HepG2 (cell line): Measurements from ENCODE around the gene LMX1B. TPM values are rescaled to one million over a fixed set of nuclear protein-coding genes. Genes with fewer than 3 reads are reported as not detected.

ENCODE experiments used
- ATAC-seq: fragments of 200-7000 bp; cut with Tn5 transposase; 3 replicates; pipeline ENCODE4 v1.9.1; 2020; ENCODE audit warnings: mild to moderate bottlenecking, moderate library complexity
- BruUV-seq: library from RNA; stranded (reverse); fragments of 400-500 nt; replicated peaks from 2 replicates; lab custom pipeline; 2021; lab: Mats Ljungman, UMichigan
- CTCF ChIA-PET: fragments of 300-600 bp; formaldehyde crosslinking; extraction: SDS; loops from one replicate; lab custom pipeline; 2021; ENCODE audit warnings: low total read pairs, inconsistent platforms, low intra/inter-chr PET ratio; lab: Yijun Ruan, JAX
- POLR2A ChIA-PET: fragments of 350-600 bp; sonication (Branson Sonifier 250); formaldehyde crosslinking; loops from one replicate; lab custom pipeline; 2020; ENCODE audit warnings: antibody characterized with exemption, inconsistent platforms; lab: Yijun Ruan, JAX
- DNase-seq: peaks from one replicate; pipeline ENCODE4 v3.0.0-alpha.2; 2015; ENCODE audit warnings: low spot score
- FAIRE-seq: peaks from 3 replicates; lab custom pipeline; 2011; peaks lifted over from hg19 to GRCh38; lab: Jason Lieb, UNC
- H2AFZ ChIP-seq: one replicate; pipeline ENCODE4 v1.6.1; 2011; ENCODE audit warnings: low read length, inconsistent platforms
- H3K27ac ChIP-seq: fragments of 300-600 bp; 3 replicates; pipeline ENCODE4 v1.8.0; 2011; ENCODE audit warnings: mixed run types, mild to moderate bottlenecking, mixed read lengths, low read length, inconsistent platforms; ENCODE audit not compliant: insufficient read depth; ENCODE audit errors: extremely low read length
- H3K27me3 ChIP-seq, 2 experiments: fragments of 200-600 bp in 1 of 2; 2 replicates in 1 of 2; 3 replicates in 1 of 2; pipeline versions ENCODE4 v1.6.0 to v1.8.0; 2011; ENCODE audit warnings: low read length in 2 of 2, mild to moderate bottlenecking in 2 of 2, moderate library complexity in 2 of 2, inconsistent platforms in 1 of 2; ENCODE audit not compliant: insufficient read depth in 2 of 2, control insufficient read depth in 1 of 2
- H3K36me3 ChIP-seq, 2 experiments: fragments of 200-600 bp in 1 of 2; replicated peaks in 1 of 2; 2 replicates in 1 of 2; 3 replicates in 1 of 2; pipeline versions ENCODE4 v1.5.1 to v1.8.0; 2011; ENCODE audit warnings: low read length in 2 of 2, inconsistent platforms in 1 of 2; ENCODE audit not compliant: insufficient read depth in 2 of 2, control insufficient read depth in 1 of 2
- H3K4me1 ChIP-seq: 2 replicates; pipeline ENCODE4 v1.5.1; 2012; ENCODE audit warnings: low read length, inconsistent platforms; ENCODE audit not compliant: insufficient read depth
- H3K4me2 ChIP-seq: 2 replicates; pipeline ENCODE4 v1.6.0; 2011; ENCODE audit warnings: low read depth, low read length, inconsistent platforms
- H3K4me3 ChIP-seq, 3 experiments: fragments of 200-600 bp in 1 of 3; sonication (generic), shearing (Covaris generic) in 1 of 3; replicated peaks in 1 of 3; 2 replicates each; pipeline ENCODE4 v1.5.1; 2011 to 2016; ENCODE audit warnings: low read length in 3 of 3, inconsistent platforms in 2 of 3, low read depth in 2 of 3, mild to moderate bottlenecking in 2 of 3, control low read depth in 1 of 3, mixed read lengths in 1 of 3; ENCODE audit not compliant: insufficient read depth in 1 of 3
- H3K79me2 ChIP-seq: one replicate; pipeline ENCODE4 v1.6.1; 2011; ENCODE audit warnings: low read length, inconsistent platforms; ENCODE audit not compliant: insufficient read depth
- H3K9ac ChIP-seq: 2 replicates; pipeline ENCODE4 v1.6.0; 2011; ENCODE audit warnings: mild to moderate bottlenecking, low read depth, low read length, inconsistent platforms; ENCODE audit not compliant: insufficient read depth
- H3K9me3 ChIP-seq: 2 replicates; pipeline ENCODE4 v1.5.1; 2012; ENCODE audit warnings: mild to moderate bottlenecking, low read length
- H4K20me1 ChIP-seq: 2 replicates; pipeline ENCODE4 v1.6.0; 2011; ENCODE audit warnings: inconsistent platforms, mild to moderate bottlenecking, low read length, moderate library complexity; ENCODE audit not compliant: insufficient read depth
- HNF4A ChIP-seq: sonication (generic); formaldehyde crosslinking; IDR thresholded peaks from 2 replicates; pipeline ENCODE4 v1.4.0; 2020; ENCODE audit warnings: missing genetic modification reagents
- IKZF4 ChIP-seq: sonication (generic); formaldehyde crosslinking; IDR thresholded peaks from 2 replicates; pipeline ENCODE4 v1.5.1; 2020; ENCODE audit warnings: borderline replicate concordance, mild to moderate bottlenecking, low read depth, missing genetic modification reagents; ENCODE audit errors: not compliant biosample characterization
- PCBP1 ChIP-seq: fragments of 200-400 bp; formaldehyde crosslinking; IDR thresholded peaks from 2 replicates; pipeline ENCODE4 v1.6.1; 2017; ENCODE audit warnings: mild to moderate bottlenecking, low read depth, low read length, borderline replicate concordance
- RFXANK ChIP-seq: IDR thresholded peaks from 2 replicates; pipeline ENCODE4 v1.6.1; 2016
- TBX2 ChIP-seq: sonication (generic); formaldehyde crosslinking; IDR thresholded peaks from 2 replicates; pipeline ENCODE4 v1.5.0; 2020; ENCODE audit warnings: missing genetic modification reagents, mild to moderate bottlenecking, borderline replicate concordance
- ZNF484 ChIP-seq: sonication (generic); formaldehyde crosslinking; IDR thresholded peaks from 2 replicates; pipeline ENCODE4 v1.5.1; 2020; ENCODE audit warnings: mild to moderate bottlenecking, low read depth, missing genetic modification reagents, borderline replicate concordance
- ZNF510 ChIP-seq: sonication (generic); formaldehyde crosslinking; IDR thresholded peaks from 2 replicates; pipeline ENCODE4 v1.4.0; 2020; ENCODE audit warnings: low read depth, mild to moderate bottlenecking, missing genetic modification reagents
- ZNF644 ChIP-seq: IDR thresholded peaks from 2 replicates; pipeline ENCODE4 v1.6.1; 2016; ENCODE audit warnings: low read depth
- ZNF766 ChIP-seq: sonication (generic); formaldehyde crosslinking; IDR thresholded peaks from 2 replicates; pipeline ENCODE4 v1.5.0; 2020; ENCODE audit warnings: missing genetic modification reagents, borderline replicate concordance
- ZNF878 ChIP-seq: sonication (generic); formaldehyde crosslinking; IDR thresholded peaks from 2 replicates; pipeline ENCODE4 v1.8.1; 2023; ENCODE audit warnings: mild to moderate bottlenecking, missing genetic modification reagents, moderate library complexity
- WGBS: methylation state at CpG from one replicate; pipeline ENCODE4 v1.1.6; 2017; ENCODE audit warnings: low lambda C conversion rate; 5-methylcytosine and 5-hydroxymethylcytosine counted together
- in situ Hi-C: cut with HindIII; loops from 2 replicates; pipeline ENCODE4 v1.10.0; 2017; ENCODE audit warnings: low pct_unique_long_range_greater_than_20kb; ENCODE audit not compliant: extremely low pct_ligation_motif_present
- intact Hi-C: fragments of 100-400 bp; cut with micrococcal nuclease; formaldehyde crosslinking; loops from one replicate; pipeline ENCODE4 v1.10.0; 2022; ENCODE audit not compliant: unreplicated experiment
- polyA plus RNA-seq, 8 experiments: library from polyadenylated mRNA; depleted of rRNA in 3 of 8; stranded (reverse) in 7 of 8; unstranded in 1 of 8; fragments of >200 nt; fragmentation: Illumina TruSeq in 4 of 8; extraction: Trizol in 4 of 8; gene quantifications; 2 replicates each; pipeline versions ENCODE4 v1.2.1 to v1.2.3, GENCODE V29; 2011 to 2016; ENCODE audit warnings: low read depth in 4 of 8, missing spikeins in 1 of 8, mixed read lengths in 1 of 8; ENCODE audit not compliant: insufficient read depth in 1 of 8
- total RNA-seq, 5 experiments: library from RNA; depleted of rRNA; stranded (reverse); fragments of >200 nt; fragmentation: Illumina TruSeq; extraction: Trizol; gene quantifications; 2 replicates each; pipeline ENCODE4 v1.2.3, GENCODE V29; 2016; ENCODE audit warnings: low read depth in 1 of 5
- TF ChIP-seq, protein P1 (sequence below): sonication (generic); formaldehyde crosslinking; IDR thresholded peaks from 2 replicates; pipeline ENCODE4 v1.5.1; 2020; ENCODE audit warnings: mild to moderate bottlenecking, missing genetic modification reagents, borderline replicate concordance
- TF ChIP-seq, protein P2 (sequence below): sonication (generic); formaldehyde crosslinking; conservative IDR thresholded peaks from 2 replicates; pipeline ENCODE4 v1.4.0; 2020; ENCODE audit warnings: missing genetic modification reagents
- TF ChIP-seq, protein P3 (sequence below): sonication (generic); formaldehyde crosslinking; conservative IDR thresholded peaks from 2 replicates; pipeline ENCODE4 v1.4.0; 2020; ENCODE audit warnings: mild to moderate bottlenecking, missing genetic modification reagents, moderate library complexity

The LMX1B gene
- total and polyA plus RNA-seq, 2 of the 13 experiments (the other 11 are each of a cell fraction or from before 2014, with no cell fraction given), result not detected

DNA sequence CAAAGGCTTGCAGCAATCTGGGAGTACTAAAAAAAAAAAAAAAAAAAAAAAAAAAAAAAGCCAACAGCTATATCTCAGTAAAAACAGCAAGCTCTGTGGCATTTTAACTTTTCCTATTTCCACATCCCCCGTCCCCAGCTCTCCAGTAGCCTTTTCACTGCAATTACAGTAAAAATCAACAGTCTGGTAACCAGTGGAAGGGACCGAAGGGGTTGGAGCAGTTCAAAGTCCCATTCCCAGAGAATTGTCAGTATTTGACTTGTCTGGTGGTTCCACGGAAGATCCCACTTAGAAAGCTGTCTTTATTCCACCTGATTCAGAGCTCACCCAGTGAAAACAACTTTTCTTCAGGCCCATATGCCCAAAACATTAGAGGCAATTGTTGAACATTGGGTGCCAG, 119.3 kb downstream of the LMX1B start:
- peak; percentile 81 for FAIRE-seq
- ATAC-seq, result peak; percentile 90
- WGBS, result 0% methylated on average over 3 of the region's 3 CpGs
- H4K20me1 ChIP-seq, result no peaks in the 10 kb centered on the region
- H3K27ac ChIP-seq, result no peak overlapping the region
- H3K9me3 ChIP-seq, result peaks cover 8% of the 10 kb centered on the region
- no peak overlapping the region; a peak in 1 of 6 replicates for H3K4me3 ChIP-seq
- H3K36me3 ChIP-seq, result no peaks in the 10 kb centered on the region
- no peak overlapping the region for H2AFZ ChIP-seq
- H3K4me1 ChIP-seq, result peaks cover 16% of the 10 kb centered on the region
- ChIA-PET CTCF (no interaction called here), POLR2A (no interaction called here)
- no peak overlapping the region for H3K9ac ChIP-seq
- DNase-seq, result peak; percentile 68
- peak overlapping the region; percentile 68 for H3K4me2 ChIP-seq
- intact Hi-C loops (no loop called here), in situ Hi-C loops (no loop called here)
- H3K27me3 ChIP-seq, result no peaks in the 10 kb centered on the region
- no TSS peak for BruUV-seq
- no peaks in the 10 kb centered on the region for H3K79me2 ChIP-seq
- TF ChIP-seq ZNF510 (CRISPR knock-in tag) (no peak), PCBP1 (no peak), IKZF4 (CRISPR knock-in tag) (no peak), ZNF484 (CRISPR knock-in tag) (no peak), HNF4A (peak; percentile 75), ZNF644 (CRISPR knock-in tag) (peak; percentile 74; the same call in 1 of the 2 replicates), ZNF878 (CRISPR knock-in tag) (0 out of 2 replicates have a peak, but pooled peaks have one; percentile 28), TBX2 (CRISPR knock-in tag) (no peak), ZNF766 (CRISPR knock-in tag) (no peak), RFXANK (CRISPR knock-in tag) (no peak)
- TF ChIP-seq, protein P1, sequence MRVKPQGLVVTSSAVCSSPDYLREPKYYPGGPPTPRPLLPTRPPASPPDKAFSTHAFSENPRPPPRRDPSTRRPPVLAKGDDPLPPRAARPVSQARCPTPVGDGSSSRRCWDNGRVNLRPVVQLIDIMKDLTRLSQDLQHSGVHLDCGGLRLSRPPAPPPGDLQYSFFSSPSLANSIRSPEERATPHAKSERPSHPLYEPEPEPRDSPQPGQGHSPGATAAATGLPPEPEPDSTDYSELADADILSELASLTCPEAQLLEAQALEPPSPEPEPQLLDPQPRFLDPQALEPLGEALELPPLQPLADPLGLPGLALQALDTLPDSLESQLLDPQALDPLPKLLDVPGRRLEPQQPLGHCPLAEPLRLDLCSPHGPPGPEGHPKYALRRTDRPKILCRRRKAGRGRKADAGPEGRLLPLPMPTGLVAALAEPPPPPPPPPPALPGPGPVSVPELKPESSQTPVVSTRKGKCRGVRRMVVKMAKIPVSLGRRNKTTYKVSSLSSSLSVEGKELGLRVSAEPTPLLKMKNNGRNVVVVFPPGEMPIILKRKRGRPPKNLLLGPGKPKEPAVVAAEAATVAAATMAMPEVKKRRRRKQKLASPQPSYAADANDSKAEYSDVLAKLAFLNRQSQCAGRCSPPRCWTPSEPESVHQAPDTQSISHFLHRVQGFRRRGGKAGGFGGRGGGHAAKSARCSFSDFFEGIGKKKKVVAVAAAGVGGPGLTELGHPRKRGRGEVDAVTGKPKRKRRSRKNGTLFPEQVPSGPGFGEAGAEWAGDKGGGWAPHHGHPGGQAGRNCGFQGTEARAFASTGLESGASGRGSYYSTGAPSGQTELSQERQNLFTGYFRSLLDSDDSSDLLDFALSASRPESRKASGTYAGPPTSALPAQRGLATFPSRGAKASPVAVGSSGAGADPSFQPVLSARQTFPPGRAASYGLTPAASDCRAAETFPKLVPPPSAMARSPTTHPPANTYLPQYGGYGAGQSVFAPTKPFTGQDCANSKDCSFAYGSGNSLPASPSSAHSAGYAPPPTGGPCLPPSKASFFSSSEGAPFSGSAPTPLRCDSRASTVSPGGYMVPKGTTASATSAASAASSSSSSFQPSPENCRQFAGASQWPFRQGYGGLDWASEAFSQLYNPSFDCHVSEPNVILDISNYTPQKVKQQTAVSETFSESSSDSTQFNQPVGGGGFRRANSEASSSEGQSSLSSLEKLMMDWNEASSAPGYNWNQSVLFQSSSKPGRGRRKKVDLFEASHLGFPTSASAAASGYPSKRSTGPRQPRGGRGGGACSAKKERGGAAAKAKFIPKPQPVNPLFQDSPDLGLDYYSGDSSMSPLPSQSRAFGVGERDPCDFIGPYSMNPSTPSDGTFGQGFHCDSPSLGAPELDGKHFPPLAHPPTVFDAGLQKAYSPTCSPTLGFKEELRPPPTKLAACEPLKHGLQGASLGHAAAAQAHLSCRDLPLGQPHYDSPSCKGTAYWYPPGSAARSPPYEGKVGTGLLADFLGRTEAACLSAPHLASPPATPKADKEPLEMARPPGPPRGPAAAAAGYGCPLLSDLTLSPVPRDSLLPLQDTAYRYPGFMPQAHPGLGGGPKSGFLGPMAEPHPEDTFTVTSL (CRISPR knock-in tag), result no peak
- TF ChIP-seq, protein P2, sequence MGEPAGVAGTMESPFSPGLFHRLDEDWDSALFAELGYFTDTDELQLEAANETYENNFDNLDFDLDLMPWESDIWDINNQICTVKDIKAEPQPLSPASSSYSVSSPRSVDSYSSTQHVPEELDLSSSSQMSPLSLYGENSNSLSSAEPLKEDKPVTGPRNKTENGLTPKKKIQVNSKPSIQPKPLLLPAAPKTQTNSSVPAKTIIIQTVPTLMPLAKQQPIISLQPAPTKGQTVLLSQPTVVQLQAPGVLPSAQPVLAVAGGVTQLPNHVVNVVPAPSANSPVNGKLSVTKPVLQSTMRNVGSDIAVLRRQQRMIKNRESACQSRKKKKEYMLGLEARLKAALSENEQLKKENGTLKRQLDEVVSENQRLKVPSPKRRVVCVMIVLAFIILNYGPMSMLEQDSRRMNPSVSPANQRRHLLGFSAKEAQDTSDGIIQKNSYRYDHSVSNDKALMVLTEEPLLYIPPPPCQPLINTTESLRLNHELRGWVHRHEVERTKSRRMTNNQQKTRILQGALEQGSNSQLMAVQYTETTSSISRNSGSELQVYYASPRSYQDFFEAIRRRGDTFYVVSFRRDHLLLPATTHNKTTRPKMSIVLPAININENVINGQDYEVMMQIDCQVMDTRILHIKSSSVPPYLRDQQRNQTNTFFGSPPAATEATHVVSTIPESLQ (CRISPR knock-in tag), result no peak
- TF ChIP-seq, protein P3, sequence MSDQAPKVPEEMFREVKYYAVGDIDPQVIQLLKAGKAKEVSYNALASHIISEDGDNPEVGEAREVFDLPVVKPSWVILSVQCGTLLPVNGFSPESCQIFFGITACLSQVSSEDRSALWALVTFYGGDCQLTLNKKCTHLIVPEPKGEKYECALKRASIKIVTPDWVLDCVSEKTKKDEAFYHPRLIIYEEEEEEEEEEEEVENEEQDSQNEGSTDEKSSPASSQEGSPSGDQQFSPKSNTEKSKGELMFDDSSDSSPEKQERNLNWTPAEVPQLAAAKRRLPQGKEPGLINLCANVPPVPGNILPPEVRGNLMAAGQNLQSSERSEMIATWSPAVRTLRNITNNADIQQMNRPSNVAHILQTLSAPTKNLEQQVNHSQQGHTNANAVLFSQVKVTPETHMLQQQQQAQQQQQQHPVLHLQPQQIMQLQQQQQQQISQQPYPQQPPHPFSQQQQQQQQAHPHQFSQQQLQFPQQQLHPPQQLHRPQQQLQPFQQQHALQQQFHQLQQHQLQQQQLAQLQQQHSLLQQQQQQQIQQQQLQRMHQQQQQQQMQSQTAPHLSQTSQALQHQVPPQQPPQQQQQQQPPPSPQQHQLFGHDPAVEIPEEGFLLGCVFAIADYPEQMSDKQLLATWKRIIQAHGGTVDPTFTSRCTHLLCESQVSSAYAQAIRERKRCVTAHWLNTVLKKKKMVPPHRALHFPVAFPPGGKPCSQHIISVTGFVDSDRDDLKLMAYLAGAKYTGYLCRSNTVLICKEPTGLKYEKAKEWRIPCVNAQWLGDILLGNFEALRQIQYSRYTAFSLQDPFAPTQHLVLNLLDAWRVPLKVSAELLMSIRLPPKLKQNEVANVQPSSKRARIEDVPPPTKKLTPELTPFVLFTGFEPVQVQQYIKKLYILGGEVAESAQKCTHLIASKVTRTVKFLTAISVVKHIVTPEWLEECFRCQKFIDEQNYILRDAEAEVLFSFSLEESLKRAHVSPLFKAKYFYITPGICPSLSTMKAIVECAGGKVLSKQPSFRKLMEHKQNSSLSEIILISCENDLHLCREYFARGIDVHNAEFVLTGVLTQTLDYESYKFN, result 0 out of 2 replicates have a peak, but pooled peaks have one; percentile 16
